Measurements from ENCODE around the gene USP7.
"Not testable (repeated sequence)": the region's sequence is repeated elsewhere in the genome, so short reads cannot be mapped to it uniquely, and the experiment has no call there.

The USP7 gene

GRCh38 chr16:8848231-8848938 lies 115.3 kb downstream of the USP7 start:
- H3K4me3 ChIP-seq (ENCODE audit: low read depth, low read length), result no peak overlapping the region
- no peak for TF ChIP-seq CTCF (IDR thresholded peaks at IDR 0.05; ENCODE audit: insufficient read depth, low read depth, low read length, missing control alignments)
- DNase-seq (ENCODE audit: low read depth), result no peak

- no peak for TF ChIP-seq CTCF (IDR thresholded peaks at IDR 0.05; ENCODE audit: insufficient read depth, low read depth, low read length, missing control alignments)
Observed at GRCh38 chr16:8847623-8848022, 116.1 kb downstream of the USP7 start.

GRCh38 chr16:8847145-8847544 lies 116.6 kb downstream of the USP7 start:
- no peak overlapping the region for H3K4me3 ChIP-seq (ENCODE audit: low read depth, low read length)
- DNase-seq (ENCODE audit: low read depth), result no peak
- no peak for TF ChIP-seq CTCF (IDR thresholded peaks at IDR 0.05; ENCODE audit: insufficient read depth, low read depth, low read length, missing control alignments)

More at GRCh38 chr16:8847623-8848022, 116.1 kb downstream of the USP7 start:
- peak; percentile 2 for DNase-seq (ENCODE audit: low read depth)
- H3K4me3 ChIP-seq (ENCODE audit: low read depth, low read length), result no peak overlapping the region

GRCh38 chr16:8846401-8846932 lies 117.2 kb downstream of the USP7 start:
- no peak for TF ChIP-seq CTCF (IDR thresholded peaks at IDR 0.05; ENCODE audit: insufficient read depth, low read depth, low read length, missing control alignments)
- DNase-seq (ENCODE audit: low read depth), result no peak
- no peak overlapping the region for H3K4me3 ChIP-seq (ENCODE audit: low read depth, low read length)

GRCh38 chr16:8845699-8846298 lies 117.9 kb downstream of the USP7 start:
- no peak overlapping the region for H3K4me3 ChIP-seq (ENCODE audit: low read depth, low read length)
- DNase-seq (ENCODE audit: low read depth), result no peak
- no peak for TF ChIP-seq CTCF (IDR thresholded peaks at IDR 0.05; ENCODE audit: insufficient read depth, low read depth, low read length, missing control alignments)

GRCh38 chr16:8843296-8843695 lies 120.4 kb downstream of the USP7 start:
- not testable (repeated sequence) for H3K4me3 ChIP-seq (ENCODE audit: low read depth, low read length)

More at GRCh38 chr16:8843296-8843695, 120.4 kb downstream of the USP7 start:
- DNase-seq (ENCODE audit: low read depth), result not testable (repeated sequence)
